GM21786 (cell line): ENCODE data around the gene GUCY2F.
A peak's percentile ranks its signal among the peaks of the same experiment; 100 is the strongest.

Experiments used
- ATAC-seq: cut with Tn5 transposase; IDR thresholded peaks from one replicate; pipeline ENCODE4 v1.9.1; 2021; ENCODE audit not compliant: unreplicated experiment

GUCY2F gene

DNA sequence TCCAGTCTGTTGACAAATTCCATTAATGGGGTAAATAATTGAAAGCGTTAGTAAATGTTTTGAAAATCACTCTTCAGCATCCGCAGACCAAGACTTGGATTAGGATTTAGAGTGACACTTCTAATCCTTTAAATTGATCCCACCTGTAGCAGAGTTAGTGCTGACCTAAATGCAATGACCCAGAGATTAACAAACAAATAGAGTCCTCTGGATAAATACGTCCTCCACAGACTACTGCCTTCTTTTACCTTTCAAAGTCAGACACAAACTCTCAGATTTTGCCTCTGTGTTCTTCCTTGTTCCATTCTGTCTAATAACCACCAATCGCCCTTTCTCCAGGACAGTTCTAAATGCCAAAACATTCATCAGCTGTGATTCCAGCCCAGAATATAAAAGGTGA, at the start of gene GUCY2F:
Gene GUCY2F (minus strand): TSS at position 101 of the 400 bp plus-strand sequence. CDS start 6,150 bp downstream, outside the sequence.
- no peak for ATAC-seq

DNA sequence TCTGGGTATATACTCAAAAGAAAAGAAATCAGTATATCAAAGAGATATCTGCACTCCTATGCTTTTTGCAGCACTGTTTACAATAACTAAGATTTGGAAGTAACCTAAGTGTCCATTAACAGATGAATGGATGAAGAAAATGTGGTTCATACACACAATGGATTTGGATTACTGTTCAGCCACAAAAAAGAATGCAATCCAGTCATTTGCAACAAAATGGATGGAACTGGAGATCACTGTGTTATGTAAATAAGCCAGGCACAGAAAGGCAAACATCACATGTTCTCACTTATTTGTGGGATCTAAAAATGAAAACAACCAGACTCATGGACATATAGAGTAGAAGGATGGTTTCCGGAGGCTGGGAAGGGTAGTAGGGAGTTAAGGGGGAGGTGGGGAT, 37.1 kb upstream of the GUCY2F start:
- no peak for ATAC-seq

DNA sequence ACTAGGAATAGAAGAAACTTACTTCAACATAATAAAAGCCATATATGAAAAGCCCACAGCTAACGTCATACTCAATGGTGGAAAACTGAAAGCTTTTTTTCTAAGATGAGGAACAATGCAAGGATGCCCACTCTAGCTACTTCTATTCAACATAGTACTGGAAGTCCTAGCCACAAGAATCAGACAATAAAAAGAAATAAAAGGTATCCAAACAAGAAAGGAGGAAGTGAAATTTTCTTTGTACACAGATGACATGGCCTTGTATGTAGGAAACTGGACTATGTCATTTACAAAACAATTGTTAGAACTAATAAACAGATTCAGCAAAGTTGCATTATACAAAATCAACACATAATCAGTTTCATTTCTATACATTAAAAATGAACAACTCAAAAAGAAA, 29.2 kb upstream of the GUCY2F start:
- ATAC-seq, result no peak

DNA sequence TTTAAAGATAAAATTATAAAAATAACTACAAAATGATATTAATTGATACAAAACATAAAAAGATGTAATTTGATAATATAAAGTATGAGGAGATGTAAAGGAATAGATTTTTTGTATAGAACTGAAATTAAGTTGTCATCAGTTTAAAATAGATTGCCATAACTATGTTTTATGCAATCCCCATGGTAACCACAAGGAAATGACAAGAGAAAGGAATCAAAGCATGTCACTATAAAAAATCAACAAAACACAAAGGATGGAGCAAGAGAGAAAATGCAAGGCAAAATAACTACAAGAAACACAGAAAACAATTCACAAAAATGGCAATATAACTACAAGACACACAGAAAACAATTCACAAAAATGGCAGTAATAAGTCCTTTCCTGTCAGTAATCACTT, 27.0 kb upstream of the GUCY2F start:
- ATAC-seq, result no peak

DNA sequence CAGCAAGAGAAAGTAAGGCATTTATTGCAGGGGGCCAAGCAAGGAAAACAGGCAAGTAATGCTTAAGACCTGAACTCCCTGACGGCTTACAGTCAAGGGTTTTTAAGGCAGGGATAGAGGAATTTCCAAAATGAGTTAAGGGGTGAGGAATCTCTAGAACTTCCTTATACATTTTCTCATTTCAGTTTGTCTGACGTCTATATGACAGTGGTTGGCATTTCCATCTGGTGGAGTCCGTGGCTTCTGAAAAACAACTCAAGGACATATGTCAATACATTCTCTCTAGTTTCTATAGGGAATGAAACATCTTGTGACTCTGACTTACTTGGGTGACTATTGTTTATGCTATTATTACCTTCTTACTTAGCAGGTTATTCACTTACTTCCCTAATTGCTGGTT, 19.3 kb upstream of the GUCY2F start:
- ATAC-seq, result no peak

DNA sequence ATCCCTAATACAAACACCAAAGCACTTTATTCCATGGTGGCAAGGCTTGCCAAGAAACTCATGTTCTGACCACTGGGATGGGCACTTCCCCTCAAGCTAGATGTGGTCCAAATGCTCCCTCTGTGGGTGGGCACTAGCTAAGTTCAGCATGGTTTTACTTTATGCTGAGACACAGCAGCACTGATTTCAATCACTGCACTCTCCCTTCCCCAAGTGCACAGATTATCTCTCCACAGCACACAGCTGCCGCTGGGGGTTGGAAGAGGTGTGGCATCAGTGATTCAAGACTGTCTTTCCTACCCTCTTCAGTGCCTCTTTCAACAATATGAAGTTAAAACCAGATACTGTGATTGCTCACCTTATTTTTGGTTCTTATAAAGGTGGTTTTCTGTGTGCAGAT, 16.5 kb upstream of the GUCY2F start:
- no peak for ATAC-seq

DNA sequence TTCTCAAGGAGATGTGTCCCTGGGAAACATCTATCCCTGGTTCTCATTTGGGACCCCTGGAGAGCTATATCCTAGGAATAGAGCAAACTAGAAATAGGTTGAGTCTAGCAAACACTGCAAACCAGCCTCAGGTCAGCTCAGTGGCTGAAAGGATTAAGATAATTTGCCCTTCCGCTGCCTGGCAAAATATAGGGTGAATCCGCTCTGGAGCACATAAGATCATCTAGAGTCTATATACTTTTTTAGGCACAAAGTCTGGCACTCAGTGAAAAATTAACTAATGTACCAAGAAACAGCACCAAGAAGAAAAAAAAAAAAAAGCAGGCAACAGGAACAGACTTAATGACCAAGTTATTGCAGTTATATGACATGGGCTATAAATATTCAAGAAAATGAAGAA, 7.3 kb upstream of the GUCY2F start:
- no peak for ATAC-seq

DNA sequence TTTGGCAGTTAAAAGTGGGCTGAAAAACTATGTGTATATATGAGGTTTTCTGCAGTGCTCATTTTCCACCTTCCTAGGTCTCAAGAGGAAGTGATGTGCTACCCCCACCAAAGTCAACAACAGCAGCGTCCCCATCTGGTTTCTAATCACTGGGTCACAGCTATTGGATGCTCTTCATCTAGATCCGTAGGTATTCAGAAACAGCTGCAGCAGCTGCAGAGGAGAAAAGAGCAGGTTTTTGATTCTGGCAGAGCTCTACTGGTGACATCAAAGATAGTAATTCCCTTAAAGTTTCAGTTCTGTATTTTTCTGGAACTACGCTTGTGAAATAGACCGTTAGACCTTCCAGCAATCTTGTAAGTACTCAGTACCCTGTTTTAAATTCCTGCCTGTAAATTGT, 5.8 kb upstream of the GUCY2F start:
- ATAC-seq, result peak; percentile 47

DNA sequence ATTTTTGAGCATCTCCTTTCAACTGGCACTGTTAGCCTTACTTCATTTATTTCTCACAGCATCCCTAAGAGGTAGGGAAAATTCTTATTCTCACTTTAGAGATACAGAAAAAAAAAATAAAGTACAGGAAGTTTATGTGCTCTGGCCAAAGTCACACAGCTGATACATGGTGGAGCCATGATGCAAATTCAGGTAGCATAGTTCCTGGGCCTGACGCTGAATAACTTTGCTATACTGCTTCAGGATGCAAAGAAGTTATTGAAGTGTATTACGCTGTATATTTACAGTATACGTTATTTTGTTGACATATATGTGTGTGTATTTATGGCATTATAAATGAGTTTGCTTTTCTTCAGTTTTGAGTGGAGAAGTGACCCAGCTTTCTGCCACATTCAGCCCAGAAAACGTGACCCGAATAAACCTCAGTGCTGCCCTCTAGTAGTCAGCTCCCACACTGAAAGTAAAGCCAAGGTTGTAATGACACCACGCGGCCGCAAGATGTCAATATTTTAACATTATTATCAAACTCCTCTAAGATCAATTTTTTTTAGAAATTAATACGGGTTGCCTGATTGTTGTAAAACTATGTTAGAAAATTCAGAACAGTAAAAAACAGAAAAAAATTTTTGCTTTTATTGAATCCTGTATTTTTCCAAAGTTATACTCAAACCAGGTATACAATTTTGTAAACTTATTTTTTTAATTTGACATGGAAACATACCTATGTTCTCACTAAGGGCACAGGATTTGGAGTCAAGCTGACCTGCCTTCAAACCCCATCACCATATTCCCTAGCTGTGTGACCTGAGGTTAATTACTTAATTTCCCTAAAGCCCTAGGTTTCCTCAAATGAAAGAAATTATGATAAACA, 3.8 kb upstream of the GUCY2F start:
- ATAC-seq, result peak; percentile 78

DNA sequence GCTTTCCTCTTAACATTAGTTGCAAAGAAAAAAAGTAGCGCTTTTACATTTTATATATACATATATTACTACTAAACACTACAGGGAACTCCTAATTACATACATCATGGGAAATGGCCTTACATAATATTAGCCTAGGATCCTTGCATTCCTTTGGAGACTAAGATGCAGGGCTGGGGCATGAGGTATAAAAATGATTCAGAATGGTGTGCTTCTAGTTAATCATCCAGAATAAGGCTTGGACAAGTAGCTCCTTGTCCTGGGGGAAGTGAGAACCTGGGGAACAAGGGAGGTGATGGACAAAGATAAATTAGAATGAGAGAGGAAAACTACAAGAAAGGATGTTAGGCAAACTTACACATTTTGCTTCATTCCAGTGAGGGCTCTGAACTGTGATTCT, 3.0 kb upstream of the GUCY2F start:
- ATAC-seq, result no peak

DNA sequence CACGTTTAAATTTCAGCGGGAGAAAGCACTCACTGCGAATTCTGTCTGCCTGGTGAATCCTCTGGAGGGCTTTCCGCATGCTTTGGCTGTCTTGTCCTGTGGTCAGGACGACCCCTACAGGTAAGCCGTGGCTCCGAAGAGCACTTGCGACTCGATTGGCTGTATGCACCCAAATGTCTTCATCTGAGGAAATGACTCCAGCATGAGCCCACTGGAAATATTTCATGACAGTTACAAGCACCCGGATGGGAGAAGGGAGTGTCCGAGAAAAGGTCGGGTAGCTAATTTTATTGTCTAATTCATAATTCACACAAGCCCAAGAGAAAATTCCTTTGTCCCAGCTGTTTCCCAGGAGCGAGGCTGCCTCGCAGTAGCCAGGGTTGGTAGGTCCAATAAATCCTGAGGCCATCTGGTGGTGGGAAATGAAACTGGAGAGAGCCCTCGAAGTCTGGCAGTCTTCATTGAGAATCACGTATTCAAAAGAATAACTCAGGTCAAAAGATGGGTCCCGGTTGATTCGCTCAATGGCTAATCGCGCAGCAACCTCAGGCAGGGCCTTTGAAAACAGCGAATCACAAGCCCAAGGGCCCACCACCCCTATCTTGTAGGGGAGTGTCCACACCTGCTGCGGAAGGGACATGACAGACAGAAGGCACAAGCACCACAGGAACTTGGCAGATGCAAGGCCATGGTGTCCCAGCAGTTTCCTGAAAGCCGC, 6.6 kb downstream of the GUCY2F start:
- ATAC-seq, result peak; percentile 64

DNA sequence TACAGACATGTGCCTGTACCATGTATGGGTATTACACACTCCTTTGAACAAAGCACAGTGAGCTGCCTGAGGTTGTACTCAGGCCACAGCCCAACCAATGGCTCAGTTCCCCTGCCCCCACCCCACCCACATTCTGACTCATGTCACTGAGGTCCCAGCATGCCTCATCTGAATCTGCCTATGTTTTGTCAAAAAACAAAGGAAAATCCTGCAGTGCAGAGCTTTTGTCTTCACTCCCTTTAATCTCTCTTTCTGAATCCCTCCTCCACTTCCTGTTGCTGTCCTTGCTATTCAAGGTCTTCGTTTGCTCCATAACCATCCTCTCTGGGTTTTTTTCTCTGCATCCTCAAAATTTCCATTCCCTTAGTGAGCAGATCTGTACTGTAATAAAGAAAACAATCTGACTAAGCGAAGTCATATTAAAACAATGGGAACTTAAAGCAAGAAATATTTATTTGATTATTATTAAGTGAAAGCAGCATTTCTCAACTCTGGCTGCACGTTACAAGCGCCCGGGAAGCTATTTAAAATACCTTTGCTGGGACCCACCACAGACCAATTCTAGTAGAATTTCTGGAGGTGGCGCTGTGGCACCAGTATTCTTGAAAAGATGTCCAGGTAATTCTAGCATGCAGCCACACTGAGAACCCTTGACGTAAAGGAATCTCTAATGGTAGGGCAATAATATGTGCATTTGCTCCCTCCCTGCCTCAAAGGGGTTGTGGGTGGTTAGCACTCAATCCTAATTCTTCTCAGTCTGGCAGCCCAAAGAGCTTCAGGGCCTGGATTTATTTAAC, 8.7 kb downstream of the GUCY2F start:
- ATAC-seq, result no peak

DNA sequence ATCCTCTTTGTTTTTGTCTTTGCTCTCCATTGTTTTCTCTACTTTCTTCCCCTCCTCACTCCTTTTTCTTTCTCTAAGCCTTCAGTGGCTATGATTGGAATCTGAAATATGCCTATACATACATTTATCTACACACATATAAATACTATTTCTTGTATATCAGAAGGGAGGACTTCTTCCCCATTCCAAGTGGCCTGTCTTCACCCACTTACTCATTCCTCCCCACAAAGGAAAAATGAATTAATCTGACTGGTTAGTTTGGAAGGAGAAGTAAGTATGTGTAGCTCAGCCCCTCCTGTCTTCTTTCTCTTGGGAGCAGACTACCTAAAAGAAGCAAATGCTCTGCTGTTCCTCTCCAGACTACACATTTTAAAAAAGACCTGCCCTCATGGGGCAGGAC, 17.7 kb downstream of the GUCY2F start:
- ATAC-seq, result no peak

DNA sequence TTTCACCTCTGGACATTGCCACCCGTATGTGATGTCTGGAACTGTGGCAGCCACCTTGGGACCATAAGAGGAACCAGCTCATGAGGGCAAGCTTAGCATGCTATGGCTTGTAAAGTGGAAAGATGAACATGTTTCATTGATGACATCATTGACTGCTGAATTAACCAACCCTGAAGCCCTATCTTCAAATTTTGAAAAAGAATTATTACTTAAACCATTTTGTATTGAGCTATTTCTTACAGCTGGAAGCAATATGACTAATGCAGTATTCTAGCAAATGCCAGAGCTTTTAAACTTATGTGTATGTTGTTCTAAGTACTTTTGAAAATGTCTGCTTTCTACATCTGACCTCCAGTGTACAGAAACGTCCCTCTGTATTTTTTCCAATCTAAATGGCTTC, 18.1 kb downstream of the GUCY2F start:
- no peak for ATAC-seq

DNA sequence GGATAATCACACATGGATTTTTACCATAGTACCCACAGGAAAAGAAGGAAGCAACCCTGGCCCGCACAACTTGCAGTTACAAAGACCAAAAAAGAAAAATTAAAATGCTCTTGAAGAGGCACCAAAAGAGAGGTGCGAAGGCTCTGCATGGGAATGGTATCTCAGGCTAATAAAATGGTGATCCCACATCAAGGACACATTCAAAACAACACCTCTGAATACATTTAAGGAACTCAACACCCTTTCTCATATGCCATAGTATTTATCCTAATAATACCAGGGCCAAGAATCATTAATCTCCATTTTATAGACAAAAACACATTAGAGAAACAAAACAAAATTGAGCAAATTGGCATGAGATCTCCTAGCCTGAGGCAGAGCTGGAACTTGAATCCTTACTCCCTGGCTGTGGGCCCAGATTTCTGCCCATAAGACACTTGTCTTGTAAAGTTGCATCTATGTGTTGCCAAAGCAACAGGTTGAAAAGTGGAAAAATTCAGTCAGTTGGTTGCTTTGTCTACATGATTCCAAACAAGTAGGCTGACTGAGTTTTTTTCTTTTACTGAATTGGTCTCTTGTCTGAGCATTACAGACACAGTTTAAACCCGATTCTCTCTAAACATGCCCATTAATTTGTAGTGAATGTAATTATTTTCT, 33.5 kb downstream of the GUCY2F start:
- no peak for ATAC-seq

DNA sequence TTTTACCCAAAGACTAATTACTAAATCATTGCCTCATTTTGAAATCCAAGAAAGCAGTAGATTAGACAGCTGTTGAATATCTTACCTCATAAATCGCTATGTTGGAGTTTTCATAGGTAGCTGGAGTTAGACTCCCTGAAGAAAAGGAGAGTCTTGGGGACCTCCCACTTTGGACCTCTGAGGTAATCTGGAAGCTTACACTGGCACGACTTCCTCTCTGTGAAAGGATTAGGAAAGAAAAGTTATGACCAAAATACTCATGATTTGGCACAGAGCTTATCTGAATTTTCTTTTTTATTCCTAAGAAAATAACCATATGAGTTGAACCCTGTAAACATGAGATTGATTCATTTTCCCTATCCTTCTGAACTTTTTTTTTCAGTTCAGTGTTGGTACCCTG, 40.6 kb downstream of the GUCY2F start:
- ATAC-seq, result no peak

DNA sequence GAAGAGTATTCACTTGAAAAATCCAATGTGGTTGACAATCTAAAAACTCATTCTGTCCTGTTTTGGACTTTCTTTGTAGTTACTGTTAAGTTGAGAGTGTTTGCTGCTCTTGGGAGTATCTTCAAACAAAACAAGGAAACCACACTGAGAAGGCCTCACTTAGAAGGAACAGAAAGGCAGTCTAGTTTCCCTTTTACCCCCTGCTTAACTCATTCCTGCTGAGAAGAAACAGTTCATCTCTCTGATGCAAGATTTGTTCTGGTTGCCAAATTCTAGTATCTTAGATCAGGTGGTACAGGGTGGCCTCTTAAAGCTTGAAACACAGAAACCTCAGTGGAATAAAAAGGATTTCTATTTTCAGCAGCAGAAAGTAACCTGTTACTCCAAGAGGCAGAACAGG, 41.4 kb downstream of the GUCY2F start:
- peak; percentile 92 for ATAC-seq

DNA sequence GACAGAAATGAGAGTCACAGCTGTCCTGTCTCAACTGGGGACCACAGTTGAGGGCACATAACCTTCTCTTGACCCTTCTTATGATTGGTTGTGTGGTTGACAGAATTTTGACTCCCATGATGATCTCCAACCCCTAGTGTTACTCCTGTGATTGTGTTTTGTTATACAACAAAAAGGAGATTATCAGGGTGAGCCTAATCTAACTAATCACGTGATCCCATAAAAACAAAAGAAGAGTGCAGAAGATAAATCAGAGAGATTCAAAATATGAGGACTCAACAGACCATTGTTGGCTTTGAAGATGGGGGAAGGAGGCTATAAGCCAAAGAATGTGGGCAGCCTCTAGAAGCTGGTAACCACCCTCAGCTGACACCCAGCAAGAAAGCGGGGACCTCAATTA, 72.7 kb downstream of the GUCY2F start:
- ATAC-seq, result no peak

DNA sequence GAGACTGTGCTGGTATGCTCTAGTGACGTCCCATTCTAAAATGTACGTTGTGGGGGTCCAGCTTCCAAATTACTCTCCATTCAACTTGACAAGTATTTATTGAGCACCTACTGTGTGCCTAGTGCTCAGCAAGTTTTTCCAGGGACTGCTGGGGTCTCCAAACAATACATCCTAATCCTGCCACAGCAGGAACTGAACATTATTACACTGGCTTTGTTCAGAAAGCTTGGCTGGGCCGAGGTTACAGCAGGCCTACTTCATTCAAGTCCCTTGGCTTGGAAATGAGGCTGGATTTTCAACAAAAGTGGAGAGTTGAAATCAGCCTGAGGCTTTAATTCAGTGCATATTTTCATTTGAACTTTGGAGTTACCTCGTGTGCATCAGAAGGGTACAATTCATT, 78.0 kb downstream of the GUCY2F start:
- ATAC-seq, result no peak

DNA sequence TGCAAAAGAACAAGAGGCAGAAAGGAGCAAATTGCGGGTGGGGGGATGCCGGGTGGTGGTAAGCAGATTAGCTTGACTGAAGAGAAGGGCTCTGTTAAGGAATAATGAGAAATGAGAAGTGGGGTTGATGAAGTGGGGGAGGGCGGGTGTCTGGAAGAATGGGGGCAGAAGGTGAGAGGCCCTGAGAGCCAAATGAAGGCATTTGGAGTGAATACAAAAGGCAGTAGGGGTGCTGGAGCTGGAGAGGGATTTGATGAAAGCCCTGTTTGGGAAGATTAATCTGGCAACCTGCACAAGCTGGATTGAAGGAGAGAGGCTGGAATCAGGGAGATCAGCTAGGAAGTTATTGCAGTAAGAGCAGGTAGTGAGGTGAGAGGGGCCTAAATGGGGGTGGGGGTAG, 82.1 kb downstream of the GUCY2F start:
- no peak for ATAC-seq

DNA sequence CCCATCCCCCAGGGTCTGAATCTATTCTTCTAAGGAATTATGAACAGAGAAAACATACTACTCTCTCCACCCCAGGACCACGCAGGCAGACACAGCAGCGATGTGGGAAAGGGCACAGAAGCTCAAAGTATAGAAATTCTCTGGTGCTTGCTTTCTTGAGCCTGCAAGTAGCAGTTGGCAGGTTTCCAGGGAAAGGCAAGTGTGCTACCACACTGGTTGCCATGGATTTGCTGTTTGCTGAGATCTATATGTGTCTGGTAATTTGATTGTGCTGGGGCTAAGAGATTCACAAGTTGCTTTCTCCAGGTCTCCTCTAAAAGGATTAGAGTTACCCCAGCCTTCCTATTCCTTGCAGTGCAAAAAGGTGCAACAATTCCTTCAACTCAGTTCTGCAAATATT, 83.1 kb downstream of the GUCY2F start:
- no peak for ATAC-seq
